IMR-90 (cell line): ENCODE data around the gene SLC39A3. TPM values are rescaled to one million over a fixed set of nuclear protein-coding genes. Genes with fewer than 3 reads are reported as not detected.

ENCODE experiments used
- ATAC-seq: fragments of 200-7000 bp; cut with Tn5 transposase; 2 replicates; pipeline ENCODE4 v1.9.1; 2020; ENCODE audit warnings: low read depth, mild to moderate bottlenecking, moderate library complexity
- BruUV-seq: library from RNA; stranded (reverse); fragments of 400-500 nt; replicated peaks from 2 replicates; lab custom pipeline; 2021; lab: Mats Ljungman, UMichigan
- CTCF ChIA-PET: fragments of 300-600 bp; formaldehyde crosslinking; extraction: SDS; loops from one replicate; lab custom pipeline; 2021; ENCODE audit warnings: antibody characterized with exemption; lab: Yijun Ruan, JAX
- POLR2A ChIA-PET: fragments of 300-600 bp; sonication (Branson Sonifier 250); formaldehyde crosslinking; loops from one replicate; lab custom pipeline; 2022; ENCODE audit warnings: antibody characterized with exemption; ENCODE audit not compliant: unreplicated experiment; lab: Charles Lee
- DNase-seq: peaks from one replicate; pipeline ENCODE4 v3.0.0; 2013
- H2AFZ ChIP-seq: replicated peaks from 2 replicates; pipeline ENCODE3; 2013; ENCODE audit warnings: low read length, mild to moderate bottlenecking; ENCODE audit not compliant: poor library complexity
- H2AK5ac ChIP-seq: 2 replicates; pipeline ENCODE4 v1.6.1; 2013; ENCODE audit warnings: low read depth, low read length, inconsistent platforms
- H2AK9ac ChIP-seq: replicated peaks from 2 replicates; pipeline ENCODE3; 2013; ENCODE audit warnings: mild to moderate bottlenecking, low read depth, low read length, moderate library complexity; ENCODE audit not compliant: poor library complexity
- H2BK120ac ChIP-seq: 2 replicates; pipeline ENCODE4 v1.6.1; 2013; ENCODE audit warnings: low read depth, low read length, inconsistent platforms
- H2BK15ac ChIP-seq: 3 replicates; pipeline ENCODE4 v1.6.1; 2013; ENCODE audit warnings: low read depth, low read length, inconsistent platforms
- H2BK20ac ChIP-seq: 2 replicates; pipeline ENCODE4 v1.6.1; 2013; ENCODE audit warnings: low read depth, mild to moderate bottlenecking, inconsistent platforms, low read length, moderate library complexity
- H2BK5ac ChIP-seq: 2 replicates; pipeline ENCODE4 v1.6.1; 2013; ENCODE audit warnings: mild to moderate bottlenecking, low read depth, low read length, inconsistent platforms; ENCODE audit not compliant: poor library complexity, severe bottlenecking
- H3K14ac ChIP-seq: replicated peaks from 2 replicates; pipeline ENCODE4 v1.6.1; 2013; ENCODE audit warnings: low read depth, low read length, inconsistent platforms
- H3K18ac ChIP-seq: 2 replicates; pipeline ENCODE4 v1.6.1; 2013; ENCODE audit warnings: low read depth, low read length, control low read depth
- H3K23ac ChIP-seq: 2 replicates; pipeline ENCODE4 v1.6.1; 2013; ENCODE audit warnings: low read depth, low read length, inconsistent platforms
- H3K27ac ChIP-seq: 2 replicates; pipeline ENCODE4 v1.5.1; 2013; ENCODE audit warnings: mild to moderate bottlenecking, control low read depth, low read length; ENCODE audit not compliant: insufficient read depth
- H3K27me3 ChIP-seq: 2 replicates; pipeline ENCODE4 v1.6.1; 2013; ENCODE audit warnings: low read length; ENCODE audit not compliant: control insufficient read depth, insufficient read depth
- H3K36me3 ChIP-seq: 2 replicates; pipeline ENCODE4 v1.6.1; 2013; ENCODE audit warnings: low read length, mixed read lengths; ENCODE audit not compliant: control insufficient read depth, insufficient read depth
- H3K4ac ChIP-seq: 2 replicates; pipeline ENCODE4 v1.6.1; 2013; ENCODE audit warnings: low read depth, low read length, inconsistent platforms
- H3K4me1 ChIP-seq: 2 replicates; pipeline ENCODE4 v1.6.1; 2013; ENCODE audit warnings: low read length, mixed read lengths; ENCODE audit not compliant: control insufficient read depth, insufficient read depth
- H3K4me2 ChIP-seq: 2 replicates; pipeline ENCODE4 v1.6.1; 2013; ENCODE audit warnings: low read depth, mild to moderate bottlenecking, control low read depth, low read length, moderate library complexity
- H3K4me3 ChIP-seq: 2 replicates; pipeline ENCODE4 v1.5.1; 2013; ENCODE audit warnings: low read depth, mild to moderate bottlenecking, control low read depth, low read length, moderate library complexity; ENCODE audit not compliant: insufficient read depth
- H3K56ac ChIP-seq: 2 replicates; pipeline ENCODE4 v1.6.1; 2013; ENCODE audit warnings: low read length, inconsistent platforms; ENCODE audit not compliant: insufficient read depth; ENCODE audit errors: extremely low read depth
- H3K79me1 ChIP-seq, 2 experiments: 2 replicates each; pipeline ENCODE4 v1.6.1; 2013; ENCODE audit warnings: low read length in 2 of 2, inconsistent platforms in 1 of 2, low read depth in 1 of 2
- H3K9ac ChIP-seq: 2 replicates; pipeline ENCODE4 v1.6.1; 2013; ENCODE audit warnings: low read depth, low read length, control low read depth
- H3K9me1 ChIP-seq: 2 replicates; pipeline ENCODE4 v1.6.1; 2013; ENCODE audit warnings: low read length, inconsistent platforms; ENCODE audit not compliant: insufficient read depth
- H3K9me3 ChIP-seq: 2 replicates; pipeline ENCODE4 v1.6.1; 2013; ENCODE audit warnings: low read length; ENCODE audit not compliant: control insufficient read depth, insufficient read depth
- H4K20me1 ChIP-seq: 2 replicates; pipeline ENCODE4 v1.6.1; 2013; ENCODE audit warnings: low read length, inconsistent platforms; ENCODE audit not compliant: insufficient read depth
- H4K5ac ChIP-seq: 2 replicates; pipeline ENCODE4 v1.6.1; 2013; ENCODE audit warnings: mild to moderate bottlenecking, low read depth, low read length, control low read depth
- H4K8ac ChIP-seq, 2 experiments: 2 replicates each; pipeline ENCODE4 v1.6.1; 2013; ENCODE audit warnings: low read depth in 2 of 2, low read length in 2 of 2, control low read depth in 1 of 2, inconsistent platforms in 1 of 2
- H4K91ac ChIP-seq: 2 replicates; pipeline ENCODE4 v1.6.1; 2013; ENCODE audit warnings: low read depth, low read length, inconsistent platforms; ENCODE audit not compliant: insufficient read depth
- CHD1 ChIP-seq: IDR thresholded peaks from 2 replicates; pipeline ENCODE4 v1.6.1; 2012; ENCODE audit warnings: low read depth, low read length, improper control_type of control experiment
- ELK1 ChIP-seq: fragments of 150-350 bp; IDR thresholded peaks from 2 replicates; pipeline ENCODE4 v1.6.1; 2016; ENCODE audit warnings: low read depth, mild to moderate bottlenecking, low read length, moderate library complexity, borderline replicate concordance
- FOS ChIP-seq: fragments of 150-350 bp; IDR thresholded peaks from 2 replicates; pipeline ENCODE4 v1.6.1; 2016; ENCODE audit warnings: low read depth, low read length
- RFX5 ChIP-seq: IDR thresholded peaks from 2 replicates; pipeline ENCODE4 v1.8.0; 2012; ENCODE audit warnings: low read depth, mild to moderate bottlenecking, low read length, moderate library complexity
- SMC3 ChIP-seq: fragments of 150-350 bp; IDR thresholded peaks from 2 replicates; pipeline ENCODE4 v1.6.1; 2016; ENCODE audit warnings: low read depth, mild to moderate bottlenecking, antibody characterized with exemption, low read length, moderate library complexity
- WGBS, 2 experiments: methylation state at CpG; one replicate each; pipeline versions ENCODE4 v1.1.5 to v1.1.7; 2013; ENCODE audit warnings: missing lambda C conversion rate in 2 of 2; ENCODE audit not compliant: insufficient read length in 1 of 2; ENCODE audit errors: extremely low coverage in 2 of 2; 5-methylcytosine and 5-hydroxymethylcytosine counted together
- dilution Hi-C: fragments of 300-500 bp; cut with HindIII; formaldehyde crosslinking; loops from one replicate; pipeline ENCODE4 v1.14.3; 2018; ENCODE audit warnings: low sequenced_read_pairs; ENCODE audit not compliant: unreplicated experiment
- in situ Hi-C: fragments of 300-500 bp; cut with MboI; formaldehyde crosslinking; loops from 3 replicates; pipeline ENCODE4 v1.14.3; 2019; ENCODE audit warnings: low sequenced_read_pairs, inconsistent platforms, mixed read lengths
- intact Hi-C: fragments of 100-400 bp; cut with micrococcal nuclease; formaldehyde crosslinking; loops from 2 replicates; pipeline ENCODE4 v1.10.0; 2022
- polyA plus RNA-seq, 3 experiments: library from polyadenylated mRNA; depleted of rRNA; stranded (reverse); fragments of >200 nt; gene quantifications; 2 replicates each; pipeline ENCODE4 v1.2.3, GENCODE V29; 2012; ENCODE audit warnings: low replicate concordance in 1 of 3
- total RNA-seq: library from RNA; depleted of rRNA; stranded (reverse); fragments of >200 nt; gene quantifications from 2 replicates; pipeline ENCODE4 v1.2.3, GENCODE V29; 2012

Gene SLC39A3
- total and polyA plus RNA-seq, 2 of the 4 experiments (the other 2 are of a cell fraction) = 12.4 to 38.2 TPM

DNA sequence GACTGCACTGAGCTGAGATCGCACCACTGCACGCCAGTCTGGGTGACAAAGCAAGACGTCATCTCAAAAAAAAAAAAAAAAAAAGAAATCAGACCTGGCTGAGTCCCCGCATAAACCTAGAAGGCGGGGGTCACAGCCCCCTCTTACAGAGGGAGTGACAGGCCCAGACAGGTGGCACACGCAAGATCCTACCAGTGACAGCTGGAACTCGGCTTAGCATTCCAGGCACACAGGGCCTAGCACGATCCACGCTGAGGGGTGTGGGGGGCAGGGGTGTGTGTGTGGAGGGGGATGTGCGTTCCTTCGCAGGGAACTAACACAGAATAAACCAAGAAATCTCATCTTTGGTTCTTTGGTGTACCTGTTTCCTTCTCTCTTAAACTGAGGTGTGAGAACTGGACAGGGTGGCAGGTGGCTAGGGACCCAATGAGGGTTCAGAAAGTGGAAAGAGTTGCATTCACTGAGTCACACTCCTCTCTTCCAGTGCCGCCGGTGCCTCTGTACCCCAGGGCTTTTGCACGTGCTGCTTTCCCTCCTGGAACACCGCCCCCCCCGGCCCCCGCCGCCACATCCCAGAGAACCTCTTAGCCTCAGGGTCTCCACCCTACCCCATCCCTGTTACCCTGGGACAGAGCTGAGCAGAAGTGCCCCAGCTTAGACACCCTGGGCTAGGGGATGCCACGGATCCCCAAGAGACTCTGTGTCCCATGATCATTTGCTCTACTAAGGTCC, 38.3 kb upstream of the SLC39A3 start:
- H3K4me3 ChIP-seq = no peak overlapping the region
- H2BK120ac ChIP-seq = no peak overlapping the region
- peaks cover 6% of the 10 kb centered on the region; the same call in 1 of the 2 replicates for H3K9me1 ChIP-seq
- H2AFZ ChIP-seq = no peak overlapping the region
- H3K56ac ChIP-seq = no peak overlapping the region
- CTCF ChIA-PET = no interaction called here
- no peak overlapping the region for H2BK5ac ChIP-seq
- WGBS, 2 experiments = 100% methylated on average over 10 of the region's 19 CpGs; no CpG with 5 or more reads in 1 of the 2 experiments
- no peak overlapping the region for H3K9ac ChIP-seq
- no peak overlapping the region for H4K5ac ChIP-seq
- H4K20me1 ChIP-seq = peaks cover 83% of the 10 kb centered on the region
- H3K18ac ChIP-seq = no peak overlapping the region
- intact Hi-C loops = no loop called here
- in situ Hi-C loops = no loop called here
- no peak overlapping the region for H2AK9ac ChIP-seq
- H3K9me3 ChIP-seq = no peaks in the 10 kb centered on the region
- H3K4me2 ChIP-seq = no peak overlapping the region
- no peak overlapping the region for H3K23ac ChIP-seq
- ATAC-seq (no peak), DNase-seq (no peak)
- no peak overlapping the region for H3K27ac ChIP-seq
- H3K27me3 ChIP-seq = no peaks in the 10 kb centered on the region
- dilution Hi-C loops = no loop called here
- no peak overlapping the region for H3K14ac ChIP-seq
- no peak overlapping the region for H3K4ac ChIP-seq
- H3K79me1 ChIP-seq = peaks cover 5 to 76% of the 10 kb centered on the region in 2 experiments; a peak in 2 of 4 replicates
- no peak overlapping the region for H4K91ac ChIP-seq
- peaks cover 4% of the 10 kb centered on the region; the same call in 1 of the 2 replicates for H3K4me1 ChIP-seq
- no peak overlapping the region for H4K8ac ChIP-seq
- TF ChIP-seq SMC3 (no peak), CHD1 (no peak), RFX5 (no peak), FOS (no peak), ELK1 (no peak)
- H2AK5ac ChIP-seq = no peak overlapping the region
- no peak overlapping the region for H2BK15ac ChIP-seq
- POLR2A ChIA-PET = no interaction called here
- BruUV-seq = no TSS peak
- H2BK20ac ChIP-seq = no peak overlapping the region
- H3K36me3 ChIP-seq = peaks cover 6% of the 10 kb centered on the region
